Suprapubic skin (tissue), 4 donors: Measurements from ENCODE around the gene DCAKD.

ENCODE experiments used
- CTCF ChIP-seq, 2 donors: fragments of 200-600 bp in 1 of 2; fragments of 450-650 bp in 1 of 2; sonication (generic) in 1 of 2; IDR thresholded peaks; one replicate each; pipeline ENCODE4 v1.5.1; 2016 to 2019; ENCODE audit warnings: antibody characterized with exemption in 2 of 2, mild to moderate bottlenecking in 1 of 2, moderate library complexity in 1 of 2
- POLR2A ChIP-seq, 2 donors: fragments of 450-650 bp; IDR thresholded peaks; one replicate each; pipeline ENCODE4 v1.6.1; 2017; ENCODE audit warnings: antibody characterized with exemption in 2 of 2, mild to moderate bottlenecking in 2 of 2, moderate library complexity in 2 of 2
- POLR2AphosphoS5 ChIP-seq, 3 donors: sonication (generic); formaldehyde crosslinking; IDR thresholded peaks; one replicate each; pipeline ENCODE4 v1.6.1; 2017; ENCODE audit warnings: antibody characterized with exemption in 3 of 3

DNA sequence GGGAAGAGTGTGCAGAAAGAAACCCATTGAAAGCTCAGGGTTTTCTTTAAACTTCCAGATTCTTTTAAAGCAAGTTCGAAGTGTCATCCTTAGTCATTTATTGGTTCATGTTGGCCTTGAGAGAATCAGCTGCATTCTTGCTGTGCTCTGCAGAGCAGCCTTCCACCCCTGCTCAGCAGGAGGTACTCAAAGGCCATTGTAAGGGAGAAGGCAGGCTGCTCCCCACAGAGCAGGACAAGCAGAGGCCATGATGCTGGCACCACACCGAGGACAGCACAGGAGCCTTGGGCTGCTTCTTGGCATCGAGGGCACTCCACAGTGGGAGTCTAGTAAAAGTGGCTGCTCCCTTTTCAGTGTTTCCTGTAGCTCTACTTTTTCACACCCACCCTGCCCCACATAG lies 39.3 kb upstream of the DCAKD start:
- no peak for TF ChIP-seq CTCF (IDR thresholded peaks at IDR 0.05)
- no peak for TF ChIP-seq POLR2A (IDR thresholded peaks at IDR 0.05)
- no peak for TF ChIP-seq POLR2AphosphoS5 (IDR thresholded peaks at IDR 0.05)
